Heart right ventricle (tissue), 16 donors: ENCODE measurements around the gene DPP10. TPM values are rescaled to one million over a fixed set of nuclear protein-coding genes. Genes with fewer than 3 reads are reported as not detected.

Experiments
- ATAC-seq, 8 donors: fragments of 200-7000 bp; cut with Tn5 transposase; one replicate each; pipeline ENCODE4 v1.9.1; 2020; ENCODE audit warnings: mild to moderate bottlenecking in 8 of 8, moderate library complexity in 8 of 8, moderate number of reproducible peaks in 1 of 8
- DNase-seq, 2 donors: peaks; one replicate each; pipeline ENCODE4 v3.0.0-alpha.2; 2020
- H3K27ac ChIP-seq, 10 donors: fragments of 200-600 bp; sonication (generic) in 2 of 10; one replicate each; pipeline versions ENCODE4 v1.5.0 to v1.8.0; 2020 to 2022; ENCODE audit warnings: mild to moderate bottlenecking in 3 of 10
- H3K27me3 ChIP-seq, 7 donors: fragments of 200-600 bp; one replicate each; pipeline ENCODE4 v1.8.0; 2021 to 2022; ENCODE audit warnings: mild to moderate bottlenecking in 2 of 7
- H3K36me3 ChIP-seq, 9 donors: fragments of 200-600 bp; sonication (generic) in 1 of 9; one replicate each; pipeline versions ENCODE4 v1.5.0 to v1.8.0; 2020 to 2022; ENCODE audit warnings: mild to moderate bottlenecking in 2 of 9
- H3K4me1 ChIP-seq, 9 donors: fragments of 200-600 bp; sonication (generic) in 1 of 9; one replicate each; pipeline versions ENCODE4 v1.5.0 to v1.8.0; 2020 to 2022; ENCODE audit warnings: mild to moderate bottlenecking in 4 of 9
- H3K4me3 ChIP-seq, 10 donors: fragments of 200-600 bp; sonication (generic) in 2 of 10; one replicate each; pipeline versions ENCODE4 v1.5.0 to v1.8.0; 2020 to 2022; ENCODE audit warnings: mild to moderate bottlenecking in 7 of 10, moderate library complexity in 2 of 10
- H3K9me3 ChIP-seq, 11 donors: fragments of 200-600 bp in 10 of 11; sonication (generic) in 2 of 11; one replicate each; pipeline versions ENCODE4 v1.5.0 to v1.8.0; 2013 to 2022; ENCODE audit warnings: mild to moderate bottlenecking in 2 of 11, control low read depth in 1 of 11, moderate library complexity in 1 of 11
- CTCF ChIP-seq, 9 donors: fragments of 200-600 bp; sonication (generic) in 2 of 9; IDR thresholded peaks; one replicate each; pipeline versions ENCODE4 v1.5.0 to v1.8.0; 2021 to 2022; ENCODE audit warnings: antibody characterized with exemption in 9 of 9, mild to moderate bottlenecking in 5 of 9, moderate library complexity in 1 of 9
- WGBS, 2 donors: extraction: QIAGEN DNeasy Blood & Tissue Kit; methylation state at CpG; one replicate each; pipeline ENCODE4 v1.1.7; 2013; ENCODE audit warnings: inconsistent platforms in 1 of 2; 5-methylcytosine and 5-hydroxymethylcytosine counted together
- intact Hi-C, 10 donors: fragments of 100-400 bp; cut with DNase I; formaldehyde crosslinking; loops; one replicate each; pipeline versions ENCODE4 v1.11.1 to v1.14.2; 2022
- polyA plus RNA-seq, 2 donors: library from polyadenylated mRNA; stranded (reverse); fragments of 200-250 nt; gene quantifications; one replicate each; pipeline ENCODE4 v1.2.3, GENCODE V29; 2013
- total RNA-seq, 10 donors: library from RNA; stranded (reverse); fragmentation: NEBNext Ultra II Directional in 3 of 10; extraction: Animal tissue kit (Norgen Biotek cat#: 25700) in 3 of 10; gene quantifications; one replicate each; pipeline versions ENCODE4 v1.2.1 to v1.2.4, GENCODE V29; 2021 to 2023
- donor health status: Arrhythmogenic right ventricular cardiomyopathy.
- donor health status: ischemic (EF 13 %, LVEDD 7.1; RV severe dilation, severe dysfunction).
- donor health status: healthy with polysubstance abuse.
- donor health status: DM: no; HTN: yes; CAD: no.
- donor health status: DM: no; HTN: no; CAD: no.
- donor health status: ischemic (EF 25% LVEDD 6.9; RV normal size, moderate dysfunction).
- donor health status: ischemic (EF 25% LVEDD 5.7; RV mildly dilated, moderate dysfunction).
- donor health status: healthy.
- donor health status: DM: yes; HTN: yes; CAD: no.
- donor health status: Ischemic cardiomyopathy.
- donor health status: ischemic (EF 35%, LVEDD 5.7; RV mildly dilated, moderate dysfunction).
- donor health status: nonischemic (EF 11% LVEDD 7.7; RV severe dilation, severe dysfunction).
- donor health status: DM: yes; HTN: yes; CAD: no.
- donor health status: PGD.
- donor health status: ischemic (EF 29% LVEDD 5.4; RV normal size, mild dysfunction).
- donor health status: nonischemic (EF 23%, LVEDD 6.1; RV moderate dilation, normal function).

The DPP10 gene
- total and polyA plus RNA-seq, 12 donors = 0.15 to 0.49 (median 0.38) TPM; not detected in 9

GRCh38 chr2:115554153-115554552, 1111.7 kb downstream of the DPP10 start:
- no peaks in the 10 kb centered on the region for H3K27me3 ChIP-seq
- TF ChIP-seq CTCF (IDR thresholded peaks at IDR 0.05) = no peak
- intact Hi-C loops = no loop called here
- ATAC-seq (no peak), DNase-seq (no peak)
- no peak overlapping the region for H3K4me3 ChIP-seq
- no peaks in the 10 kb centered on the region for H3K4me1 ChIP-seq
- H3K9me3 ChIP-seq = no peaks in the 10 kb centered on the region
- no peaks in the 10 kb centered on the region for H3K36me3 ChIP-seq
- no peak overlapping the region for H3K27ac ChIP-seq

GRCh38 chr2:115558725-115559124, 1116.3 kb downstream of the DPP10 start:
- ATAC-seq (no peak), DNase-seq (no peak)
- 39 to 57% methylated on average over 1 of the region's 1 CpG for WGBS, 2 donors
- H3K27ac ChIP-seq = no peak overlapping the region
- no peaks in the 10 kb centered on the region for H3K27me3 ChIP-seq
- no peaks in the 10 kb centered on the region for H3K9me3 ChIP-seq
- intact Hi-C loops = no loop called here
- no peaks in the 10 kb centered on the region for H3K4me1 ChIP-seq
- no peaks in the 10 kb centered on the region for H3K36me3 ChIP-seq
- no peak for TF ChIP-seq CTCF (IDR thresholded peaks at IDR 0.05)
- H3K4me3 ChIP-seq = no peak overlapping the region

- intact Hi-C loops = no loop called here
- Histone ChIP-seq H3K27ac (no peak overlapping the region), H3K9me3 (no peaks in the 10 kb centered on the region), H3K4me1 (no peaks in the 10 kb centered on the region), H3K36me3 (no peaks in the 10 kb centered on the region), H3K4me3 (no peak overlapping the region), H3K27me3 (no peaks in the 10 kb centered on the region)
- DNase-seq (no peak), ATAC-seq (no peak)
- TF ChIP-seq CTCF (IDR thresholded peaks at IDR 0.05) = no peak
- WGBS, 2 donors = 93 to 94% methylated on average over 4 of the region's 4 CpGs
Observed at GRCh38 chr2:115560666-115561065, 1118.2 kb downstream of the DPP10 start.

- DNase-seq = no peak
- no peaks in the 10 kb centered on the region for H3K9me3 ChIP-seq
- 61 to 76% methylated on average over 1 of the region's 1 CpG for WGBS, 2 donors
- intact Hi-C loops = no loop called here
- H3K4me1 ChIP-seq = no peaks in the 10 kb centered on the region
- H3K27ac ChIP-seq = no peak overlapping the region
- TF ChIP-seq CTCF (IDR thresholded peaks at IDR 0.05) = no peak
- H3K4me3 ChIP-seq = no peak overlapping the region
- no peaks in the 10 kb centered on the region for H3K27me3 ChIP-seq
- no peaks in the 10 kb centered on the region for H3K36me3 ChIP-seq
- ATAC-seq = no peak
Observed at GRCh38 chr2:115568643-115569042, 1126.2 kb downstream of the DPP10 start.

- no peak overlapping the region for H3K4me3 ChIP-seq
- H3K9me3 ChIP-seq = no peaks in the 10 kb centered on the region
- TF ChIP-seq CTCF (IDR thresholded peaks at IDR 0.05) = no peak
- no peak overlapping the region for H3K27ac ChIP-seq
- intact Hi-C loops = no loop called here
- no peaks in the 10 kb centered on the region for H3K36me3 ChIP-seq
- ATAC-seq (no peak), DNase-seq (no peak)
- H3K27me3 ChIP-seq = no peaks in the 10 kb centered on the region
- H3K4me1 ChIP-seq = no peaks in the 10 kb centered on the region
- 68 to 71% methylated on average over 2 of the region's 2 CpGs for WGBS, 2 donors
Observed at GRCh38 chr2:115569547-115569946, 1127.1 kb downstream of the DPP10 start.
